ENCODE measurements around the gene ZMYND11.
"Not testable (repeated sequence)": the region's sequence is repeated elsewhere in the genome, so short reads cannot be mapped to it uniquely, and the experiment has no call there.

Gene ZMYND11

DNA sequence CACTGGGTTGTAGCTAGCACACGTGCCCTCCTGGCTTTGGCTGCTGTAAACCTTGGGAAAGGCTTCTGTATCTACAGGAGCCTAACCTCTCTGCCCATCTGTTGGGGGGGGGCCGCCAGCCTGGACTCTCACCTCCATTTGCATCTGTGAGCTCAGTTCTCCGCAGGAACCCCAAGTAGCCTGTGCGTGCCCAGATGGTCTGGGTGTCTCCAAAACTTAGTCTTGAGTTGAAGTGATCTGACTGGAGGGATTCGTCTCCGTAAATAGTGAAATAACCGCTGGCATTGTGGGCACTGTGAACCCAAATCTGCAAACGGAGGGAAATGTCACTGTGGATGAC, 147.9 kb downstream of the ZMYND11 start:
- no peak for DNase-seq (ENCODE audit: low spot score)

DNA sequence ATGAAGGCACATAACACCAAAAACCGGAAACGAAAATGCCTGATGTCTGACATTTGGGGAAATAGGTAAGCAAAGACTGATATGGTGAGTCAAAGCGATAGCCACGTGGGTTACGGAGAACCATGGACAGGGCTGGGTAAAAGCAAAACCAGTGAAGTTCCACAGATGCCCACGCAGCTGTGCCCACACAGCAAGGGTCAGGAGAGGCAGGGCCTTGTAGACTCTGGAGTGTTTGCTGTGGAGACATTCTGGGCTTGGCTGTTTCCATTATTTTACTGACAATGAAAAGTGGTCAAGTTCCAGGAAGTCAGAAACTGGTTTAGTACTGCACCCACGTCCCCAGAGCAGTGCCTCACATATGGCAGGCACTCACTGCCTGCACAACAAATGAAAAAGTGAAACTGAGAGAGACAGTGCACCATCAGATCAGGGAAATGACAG, 148.7 kb downstream of the ZMYND11 start:
- DNase-seq (ENCODE audit: low spot score), result no peak

DNA sequence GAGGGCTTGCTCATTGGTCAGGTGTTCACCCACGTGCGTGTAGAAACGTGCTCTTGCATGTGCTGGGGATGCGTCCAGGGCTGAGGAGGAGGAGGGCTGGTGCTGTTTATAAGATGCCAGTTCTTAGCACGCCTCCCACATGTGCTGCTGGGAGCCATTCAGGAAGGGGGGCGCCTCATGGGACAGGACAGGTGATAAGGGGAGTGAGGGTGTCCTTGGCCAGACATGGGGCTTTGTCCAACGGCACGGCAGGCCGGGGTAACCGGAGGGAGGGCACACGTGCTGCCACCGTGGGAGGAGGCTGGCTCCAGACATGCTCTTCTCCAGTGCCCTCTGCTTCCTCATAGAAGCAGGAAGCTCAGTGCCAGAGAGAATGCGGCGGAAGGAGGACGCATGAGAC, 150.0 kb downstream of the ZMYND11 start:
- DNase-seq (ENCODE audit: low spot score), result no peak

DNA sequence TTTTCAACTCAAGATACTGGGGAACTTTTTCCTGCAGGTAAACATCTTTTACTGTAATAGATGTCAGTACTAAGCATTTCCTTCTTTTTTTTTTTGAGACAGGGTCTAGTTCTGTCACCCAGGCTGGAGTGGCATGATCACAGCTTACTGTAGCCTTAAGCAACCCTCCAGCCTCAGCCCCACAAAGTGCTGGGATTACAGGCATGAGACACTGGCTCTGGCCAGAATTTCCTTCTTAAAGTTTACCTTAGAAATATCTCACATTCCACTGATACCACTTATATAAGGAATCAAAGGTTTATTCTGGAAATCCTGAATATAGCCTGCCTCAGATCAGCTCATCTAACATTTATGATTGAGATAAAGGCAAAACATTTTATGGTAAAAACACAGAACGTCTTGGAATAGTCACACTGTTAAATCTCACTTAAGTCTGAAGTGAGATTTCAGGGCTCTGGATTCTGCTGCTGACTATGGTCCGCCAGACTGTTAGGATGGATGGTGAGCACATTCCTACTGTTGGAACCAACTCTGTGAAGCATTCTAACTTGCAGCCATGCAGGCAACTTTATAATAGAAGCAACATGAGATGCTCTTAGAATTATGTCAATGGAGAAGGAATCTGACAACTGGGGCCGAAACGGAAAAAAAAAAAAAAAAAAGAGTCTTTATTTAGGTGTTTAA, 151.9 kb downstream of the ZMYND11 start:
- no peak for DNase-seq (ENCODE audit: low spot score)

DNA sequence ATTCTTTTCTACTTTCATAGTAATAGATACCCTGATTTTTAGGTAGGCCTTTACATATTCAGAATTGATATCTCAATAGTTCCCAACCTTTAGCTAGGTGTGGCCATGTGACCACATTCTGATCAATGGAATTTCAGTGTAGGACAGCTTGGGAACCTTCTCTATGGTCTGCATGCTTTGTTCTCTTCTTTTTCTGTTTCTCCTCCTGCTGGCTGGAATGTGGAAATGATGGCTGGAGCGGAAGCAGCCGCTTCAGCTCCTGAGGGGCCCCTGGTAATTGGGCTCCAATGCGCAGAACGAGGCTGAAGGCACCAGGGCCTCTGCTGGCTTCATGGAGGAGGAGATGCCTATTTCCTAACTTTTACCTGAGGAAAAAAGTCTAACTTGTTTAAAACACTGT, 152.6 kb downstream of the ZMYND11 start:
- peak; percentile 23 for DNase-seq (ENCODE audit: low spot score)

DNA sequence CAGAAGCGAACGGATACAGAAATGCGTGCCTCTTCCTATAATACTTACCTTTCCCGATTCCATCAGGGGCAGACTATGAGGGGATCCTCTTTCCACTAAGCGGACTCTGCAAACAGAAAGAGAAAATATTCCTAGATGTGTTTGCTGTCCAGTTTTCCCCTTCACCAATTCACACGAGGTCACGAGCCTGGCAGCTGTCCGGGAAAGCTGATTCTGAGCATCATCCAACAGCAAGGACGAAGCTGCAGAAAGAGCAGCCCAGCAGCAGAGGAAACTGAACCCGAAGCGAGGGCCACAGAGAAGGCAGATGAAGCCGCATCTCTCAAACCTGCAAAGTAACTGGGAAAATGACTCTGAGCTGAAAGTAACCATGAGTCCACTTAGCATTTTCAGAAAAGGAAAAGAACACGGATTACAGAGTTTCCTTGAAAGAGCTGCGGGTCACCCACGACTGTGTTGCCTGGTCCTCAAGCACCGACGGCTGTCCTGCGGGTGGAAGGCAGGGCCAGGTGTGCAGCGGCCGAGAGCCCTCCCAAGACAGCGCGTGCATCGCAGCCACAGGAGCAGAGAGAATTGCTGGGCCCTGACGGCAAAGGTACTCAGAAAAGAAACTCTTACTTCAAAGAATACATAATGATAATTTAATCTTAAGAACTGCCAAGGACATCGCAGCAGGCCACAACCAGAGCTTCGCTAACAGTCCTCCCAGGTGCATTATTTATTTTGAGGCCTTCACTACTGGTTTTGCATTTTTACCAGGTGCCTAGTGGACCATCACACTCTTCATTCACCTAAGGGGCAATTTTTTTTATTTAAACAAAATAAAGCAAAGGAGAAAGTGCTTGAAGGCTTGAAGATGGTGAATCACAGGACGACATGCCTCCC, 153.3 kb downstream of the ZMYND11 start:
- no peak for DNase-seq (ENCODE audit: low spot score)

DNA sequence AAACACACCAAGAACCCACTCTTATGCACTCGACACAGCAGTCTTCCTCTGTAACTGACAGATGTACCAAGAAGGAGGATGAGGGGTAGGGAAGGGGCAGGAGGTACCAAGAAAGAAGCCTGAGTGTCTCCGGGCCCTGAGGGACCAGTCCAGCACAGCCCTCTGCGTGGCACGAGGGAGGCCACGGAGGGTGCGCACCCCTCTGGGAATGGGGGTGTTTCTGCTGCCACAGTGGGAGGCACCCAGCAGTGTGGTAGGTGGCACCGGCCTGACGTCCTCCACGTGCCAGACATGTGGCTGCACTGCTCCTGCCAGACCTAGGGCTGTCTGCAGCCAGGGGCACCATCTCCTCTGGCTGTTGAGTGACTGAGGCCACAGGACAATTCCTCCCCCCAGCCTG, 154.3 kb downstream of the ZMYND11 start:
- no peak for DNase-seq (ENCODE audit: low spot score)

DNA sequence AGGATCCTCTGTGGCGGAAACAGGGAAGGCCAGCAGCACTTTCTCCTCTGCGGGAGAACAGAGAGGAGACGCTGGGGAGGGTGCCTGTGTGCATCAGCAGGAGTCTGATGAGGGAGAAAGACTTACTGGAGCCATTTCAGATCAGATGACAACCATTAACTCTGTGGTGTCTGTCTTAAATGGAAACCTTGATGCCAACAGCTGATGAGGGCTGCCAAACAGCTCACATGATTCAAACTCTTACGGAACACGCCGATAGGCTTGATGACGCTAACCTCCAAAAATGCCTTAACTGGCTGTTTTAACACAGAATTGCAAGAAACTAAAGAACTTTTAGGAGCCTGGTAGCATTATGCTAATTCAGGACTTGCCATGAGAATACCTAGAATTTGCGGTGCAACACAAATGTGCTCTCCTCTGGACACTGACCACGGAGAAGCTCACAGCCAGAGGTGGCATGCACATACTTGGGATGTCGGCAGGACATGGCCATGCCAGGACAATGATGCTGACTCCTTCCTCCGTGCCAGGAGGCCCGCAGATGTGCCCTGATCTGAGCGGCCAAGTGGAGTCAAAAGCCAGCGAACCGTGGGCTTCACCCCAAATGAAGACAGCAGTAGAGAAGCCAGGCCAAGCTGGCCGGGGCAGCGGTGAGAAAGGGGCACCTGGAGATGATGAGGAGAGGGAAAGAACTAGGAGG, 154.9 kb downstream of the ZMYND11 start:
- DNase-seq (ENCODE audit: low spot score), result no peak

DNA sequence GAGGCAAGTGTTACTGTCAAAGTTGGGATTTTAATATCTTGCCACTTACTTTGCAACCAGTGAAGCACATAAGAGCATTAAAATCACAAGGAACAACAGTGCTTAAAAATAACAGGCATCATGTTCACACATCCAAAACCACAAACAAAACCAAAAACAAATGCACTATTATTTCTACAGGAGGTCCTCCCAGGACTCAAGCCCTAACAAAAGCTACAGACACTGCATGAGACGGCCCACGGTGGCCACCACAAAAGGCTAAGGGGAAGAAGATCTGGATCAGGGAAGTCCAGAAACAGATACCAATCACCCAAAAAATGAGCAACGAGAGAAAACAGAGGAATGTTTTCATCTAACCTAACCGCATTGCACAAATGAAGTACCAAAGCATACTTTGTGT, 158.4 kb downstream of the ZMYND11 start:
- DNase-seq (ENCODE audit: low spot score), result no peak

DNA sequence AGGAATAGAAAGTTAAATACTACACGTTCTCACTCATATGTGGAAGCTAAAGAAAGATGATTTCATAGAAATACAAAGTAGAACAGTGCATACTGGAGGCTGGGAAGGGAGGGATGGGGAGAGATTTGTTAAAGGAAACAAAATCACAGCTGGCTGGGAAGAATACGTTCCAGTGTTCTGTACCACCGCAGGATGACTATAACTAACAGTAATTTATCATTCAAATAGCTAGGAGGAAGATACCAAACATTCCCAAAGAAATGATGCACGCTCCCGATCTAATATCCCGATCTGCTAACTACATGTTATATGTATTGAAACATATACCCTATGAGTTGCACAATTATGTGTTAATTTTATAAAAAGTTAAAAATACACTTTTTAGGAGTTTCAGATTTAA, 162.3 kb downstream of the ZMYND11 start:
- DNase-seq (ENCODE audit: low spot score), result no peak

DNA sequence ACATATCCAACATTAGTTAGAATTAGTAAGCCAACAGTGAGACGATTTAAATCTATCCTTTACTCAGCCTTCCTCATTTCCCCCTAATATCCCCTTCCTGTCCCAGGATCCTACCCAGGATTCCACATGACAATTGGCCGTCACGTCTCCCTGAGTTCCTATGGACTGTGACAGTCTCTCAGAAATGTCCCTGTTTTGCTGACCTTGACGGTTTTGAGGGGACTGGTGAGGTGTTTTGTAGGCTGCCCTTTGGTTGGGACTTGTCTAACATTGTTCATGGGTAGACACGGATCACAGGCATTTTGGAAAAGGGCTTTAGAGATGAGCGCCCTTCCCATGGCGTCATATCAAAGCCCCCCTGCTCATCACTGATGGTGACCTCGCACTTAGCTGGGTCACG, 162.8 kb downstream of the ZMYND11 start:
- DNase-seq (ENCODE audit: low spot score), result no peak

DNA sequence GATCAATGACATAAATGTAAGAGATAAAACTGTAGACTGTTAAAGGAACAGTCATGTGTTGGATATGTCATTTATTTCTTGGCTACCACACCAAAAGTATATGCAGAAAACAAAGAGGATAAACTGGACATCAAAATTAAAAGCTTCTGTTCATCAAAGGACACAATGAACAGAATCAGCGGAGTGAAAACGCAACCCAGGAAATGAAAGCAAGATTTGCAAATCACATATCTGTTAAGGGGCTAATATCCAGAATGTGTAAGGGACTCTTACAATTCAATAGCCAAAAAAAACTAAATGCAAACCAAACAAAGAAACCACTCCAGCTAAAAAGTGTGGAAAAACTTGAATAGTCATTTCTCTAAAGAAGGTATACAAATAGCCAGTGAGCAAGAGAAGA, 164.3 kb downstream of the ZMYND11 start:
- DNase-seq (ENCODE audit: low spot score), result no peak

DNA sequence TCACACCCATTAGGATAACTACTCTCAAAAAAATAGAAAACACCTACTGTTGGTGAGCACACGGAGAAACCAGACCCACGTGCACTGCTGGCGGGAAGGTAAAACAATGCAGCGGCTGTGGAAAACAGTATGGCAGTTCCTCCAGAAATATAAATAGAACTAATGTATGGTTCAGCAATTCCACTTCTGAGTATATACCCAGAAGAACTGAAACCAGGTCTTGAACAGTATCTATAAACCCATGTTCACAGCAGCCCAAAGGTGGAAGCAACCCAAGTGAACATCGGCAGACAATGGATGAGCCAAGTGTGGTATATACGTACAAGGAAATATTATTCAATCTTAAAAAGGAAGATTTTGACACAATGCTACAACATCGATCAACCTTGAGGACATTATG, 164.7 kb downstream of the ZMYND11 start:
- no peak for DNase-seq (ENCODE audit: low spot score)

DNA sequence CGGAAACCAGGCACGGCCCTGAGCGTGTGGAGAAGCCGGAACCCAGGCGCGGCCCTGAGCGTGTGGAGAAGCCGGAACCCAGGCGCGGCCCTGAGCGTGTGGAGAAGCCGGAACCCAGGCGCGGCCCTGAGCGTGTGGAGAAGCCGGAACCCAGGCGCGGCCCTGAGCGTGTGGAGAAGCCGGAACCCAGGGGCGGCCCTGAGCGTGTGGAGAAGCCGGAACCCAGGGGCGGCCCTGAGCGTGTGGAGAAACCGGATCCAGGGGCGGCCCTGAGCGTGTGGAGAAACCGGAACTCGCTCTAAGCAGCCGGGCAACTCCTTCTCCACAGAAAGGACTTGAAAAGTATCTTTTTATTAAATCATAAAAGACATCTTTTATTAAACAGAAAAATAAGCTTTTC, 165.3 kb downstream of the ZMYND11 start:
- DNase-seq (ENCODE audit: low spot score), result not testable (repeated sequence)

DNA sequence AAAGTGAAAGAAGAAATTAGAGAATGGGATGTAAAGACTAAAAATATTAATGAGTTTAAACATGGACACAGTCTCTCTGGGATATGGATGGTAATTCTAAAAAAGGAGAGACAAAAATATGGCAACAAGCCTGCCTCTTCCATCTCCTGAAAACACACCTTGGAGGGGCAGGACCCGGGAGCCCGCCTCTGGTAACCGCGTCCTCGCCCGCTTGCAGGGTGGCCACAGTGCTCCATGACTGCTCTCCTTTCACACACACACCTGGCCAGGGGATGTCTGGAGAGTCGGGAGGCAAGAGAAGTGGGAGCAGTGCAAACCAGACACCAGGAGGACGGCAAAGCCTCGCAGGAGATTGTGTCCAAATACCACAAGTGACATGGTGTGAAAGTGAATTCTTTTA, 166.3 kb downstream of the ZMYND11 start:
- no peak for DNase-seq (ENCODE audit: low spot score)
